ENCODE results near the gene MIEF2.
"Not testable (repeated sequence)": the region's sequence is repeated elsewhere in the genome, so short reads cannot be mapped to it uniquely, and the experiment has no call there.

MIEF2 gene

DNA sequence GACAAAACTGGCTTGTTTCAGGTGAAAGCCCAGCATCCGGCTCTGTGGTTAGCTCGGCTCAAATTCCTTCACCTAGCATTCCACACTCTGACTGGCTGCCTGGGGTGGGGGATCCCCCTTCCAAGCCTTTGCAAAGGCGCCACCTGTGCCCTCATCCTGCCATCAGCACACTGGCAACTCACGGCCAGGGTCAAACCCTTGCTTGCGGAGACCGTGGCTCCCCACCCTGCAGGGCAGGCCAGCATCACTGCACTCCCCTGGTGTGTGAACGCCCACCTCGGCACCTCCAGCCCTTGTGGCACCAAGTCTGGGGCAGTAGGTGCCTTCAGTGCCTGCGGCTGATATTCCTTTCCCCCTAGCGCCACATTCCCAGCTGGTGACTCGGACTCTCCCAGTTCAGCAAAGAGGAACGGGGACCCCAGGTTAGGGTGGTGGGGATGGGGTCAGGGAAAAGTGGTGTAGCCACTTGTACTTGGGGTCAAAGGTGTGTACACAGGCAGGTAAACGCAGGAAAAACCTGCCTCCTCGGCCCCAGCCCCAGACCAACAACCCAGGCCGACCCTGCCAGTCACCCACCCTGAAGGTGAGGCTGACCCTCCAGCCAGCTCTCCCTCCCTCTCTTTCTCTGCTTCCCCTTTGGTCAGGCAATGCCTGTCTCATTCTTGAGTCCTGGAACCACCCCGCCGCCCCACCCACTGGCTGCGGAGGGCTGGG is 3.0 kb upstream of the MIEF2 start:
- DNase-seq: no peak

DNA sequence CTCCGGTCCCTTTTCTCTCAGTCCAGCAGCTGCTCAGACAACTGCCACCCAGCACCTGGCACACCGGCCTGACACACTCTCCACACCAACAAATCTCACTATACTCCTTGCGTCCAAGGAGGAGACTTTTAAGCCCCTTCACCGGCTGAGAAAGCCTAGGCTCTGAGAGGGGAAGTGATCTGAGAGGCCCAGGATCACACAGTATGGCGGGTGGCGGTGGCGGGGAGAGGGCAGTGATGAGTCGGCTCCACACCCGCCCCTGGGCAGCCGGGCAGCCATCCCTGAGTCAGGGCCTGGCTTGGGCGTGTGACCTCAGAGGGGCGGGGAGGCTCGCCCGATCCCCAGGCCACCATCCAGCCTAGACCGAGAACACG is 2.5 kb upstream of the MIEF2 start:
- peak; percentile 67 for DNase-seq

DNA sequence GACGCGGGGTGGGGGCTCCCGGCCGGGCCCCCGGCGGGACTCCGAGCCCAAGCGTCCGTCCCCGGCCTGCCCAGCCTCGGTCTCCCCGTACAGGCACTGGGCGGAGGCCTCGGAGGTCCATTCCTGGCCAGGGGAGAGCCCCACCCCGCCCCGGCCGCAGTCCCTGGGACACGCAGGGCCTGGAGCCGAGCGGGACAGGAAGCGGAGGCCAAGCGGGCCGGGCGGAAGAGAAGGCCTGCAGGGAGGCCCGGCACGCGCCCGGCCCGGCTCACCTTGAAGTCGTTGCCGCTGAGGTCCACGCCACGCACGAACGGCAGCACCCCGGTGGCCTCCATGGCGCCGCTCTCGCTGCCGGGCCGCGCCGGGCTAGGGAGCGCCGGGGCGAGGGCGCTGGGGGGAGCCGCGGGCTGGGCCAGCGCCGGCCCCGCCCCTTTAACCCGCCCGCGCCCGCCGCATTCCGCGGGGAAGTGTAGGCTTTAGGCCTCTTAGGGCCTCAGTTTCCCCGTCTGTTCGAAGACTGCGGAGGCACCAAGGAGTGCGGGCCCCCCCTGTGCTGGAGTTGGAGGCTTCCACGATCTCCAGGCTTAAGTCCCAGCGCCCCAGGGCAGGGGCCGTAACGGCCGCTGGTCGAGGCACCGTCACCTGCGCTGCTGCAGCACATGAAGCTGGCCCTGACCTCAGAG is 2.0 kb upstream of the MIEF2 start, which contains the start of gene FLII:
Gene FLII (minus strand): TSS at position 383 of the 683 bp plus-strand sequence. CDS start 48 bp downstream, at position 335.
- DNase-seq: peak; percentile 25

DNA sequence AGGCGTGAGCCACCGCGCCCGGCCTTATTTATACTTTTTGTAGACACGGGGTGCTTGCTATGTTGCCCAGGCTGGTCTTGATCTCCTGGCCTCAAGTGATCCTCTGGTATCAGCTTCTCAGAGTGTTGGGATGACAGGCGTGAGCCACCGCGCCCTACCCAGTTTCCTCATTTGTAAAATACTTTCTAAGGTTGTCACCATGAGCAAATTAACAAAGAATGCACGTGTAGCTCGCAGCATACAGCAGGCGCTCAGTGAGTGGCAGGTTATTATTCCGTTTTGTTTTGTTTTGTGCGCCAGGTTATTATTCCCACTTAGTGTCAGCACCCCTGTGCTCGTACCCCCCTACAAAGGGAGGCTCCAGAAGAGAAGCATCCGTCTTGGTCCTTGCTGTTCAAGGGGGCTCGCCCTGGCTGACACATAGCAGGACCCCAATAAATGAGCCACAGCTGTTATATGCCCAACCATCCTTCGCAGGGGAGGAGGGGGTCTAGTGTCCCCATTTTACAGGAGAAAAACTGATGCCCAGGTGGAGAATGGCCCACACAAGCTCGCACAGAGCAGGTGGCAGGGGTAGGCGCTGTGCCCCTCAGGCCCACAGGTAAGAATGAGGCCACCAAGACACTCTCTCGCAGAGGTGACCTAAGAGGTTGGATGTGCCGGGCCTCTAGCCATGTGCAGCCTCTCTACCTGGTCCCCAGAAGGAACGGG is 686 bp upstream of the MIEF2 start:
- no peak for DNase-seq

DNA sequence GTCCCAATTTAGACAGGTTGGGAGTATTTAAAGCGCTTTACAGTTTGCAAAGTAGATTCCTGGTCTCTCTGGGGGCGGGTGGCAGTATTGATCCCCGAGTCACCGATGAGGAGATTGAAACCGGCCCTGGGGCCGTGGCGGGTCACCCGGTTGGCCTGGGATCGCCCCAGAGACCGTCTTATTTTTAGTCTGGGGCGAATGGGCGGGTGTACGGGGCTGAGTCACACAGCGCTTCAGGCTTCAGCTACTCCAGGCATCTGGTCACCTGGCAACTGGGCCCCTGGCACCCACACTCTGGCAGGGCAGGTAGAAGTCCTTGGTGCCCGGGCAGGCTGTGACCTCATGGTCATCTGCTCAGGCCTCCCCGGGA is 669 bp downstream of the MIEF2 start:
- peak; percentile 38 for DNase-seq

DNA sequence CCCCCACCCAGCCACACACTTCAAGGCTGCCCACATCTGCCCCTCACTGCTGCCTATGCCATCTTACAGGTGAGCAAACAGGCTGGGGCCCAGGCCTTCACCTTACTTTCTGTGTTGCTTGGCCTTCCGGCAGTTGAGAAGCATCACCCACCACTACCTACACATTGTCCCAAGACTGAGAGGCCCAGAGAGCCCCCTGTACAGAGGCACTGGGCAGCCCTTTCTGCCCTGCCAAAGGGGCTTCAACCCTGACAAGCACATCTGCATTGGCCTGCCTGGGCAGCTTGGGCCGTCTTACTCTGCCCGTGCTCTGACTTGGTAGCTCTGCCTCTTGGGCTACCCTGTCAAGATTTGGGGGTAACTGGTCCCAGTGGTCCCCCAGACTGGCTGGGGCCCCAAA is 1.2 kb downstream of the MIEF2 start:
- DNase-seq: no peak

DNA sequence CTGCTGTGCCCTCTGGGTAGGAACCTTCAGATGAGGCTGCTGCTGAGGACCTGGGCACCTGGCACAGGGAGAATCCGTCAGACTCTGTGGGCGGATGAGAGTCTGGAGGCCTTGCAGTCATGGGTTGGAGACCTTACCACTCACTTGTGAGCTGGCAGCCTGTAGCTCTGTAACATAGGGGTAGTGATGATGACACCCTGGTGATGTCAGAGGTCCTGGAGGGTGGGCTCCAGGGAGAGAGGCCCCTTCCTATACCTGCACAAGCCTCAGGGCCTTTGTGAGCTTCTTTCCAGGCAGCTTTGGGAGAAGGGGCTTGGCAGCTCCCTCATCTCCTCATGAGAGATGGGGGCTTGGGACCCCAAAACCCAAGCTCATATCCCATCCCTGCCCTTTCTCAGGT is 1.6 kb downstream of the MIEF2 start:
- no peak for DNase-seq

DNA sequence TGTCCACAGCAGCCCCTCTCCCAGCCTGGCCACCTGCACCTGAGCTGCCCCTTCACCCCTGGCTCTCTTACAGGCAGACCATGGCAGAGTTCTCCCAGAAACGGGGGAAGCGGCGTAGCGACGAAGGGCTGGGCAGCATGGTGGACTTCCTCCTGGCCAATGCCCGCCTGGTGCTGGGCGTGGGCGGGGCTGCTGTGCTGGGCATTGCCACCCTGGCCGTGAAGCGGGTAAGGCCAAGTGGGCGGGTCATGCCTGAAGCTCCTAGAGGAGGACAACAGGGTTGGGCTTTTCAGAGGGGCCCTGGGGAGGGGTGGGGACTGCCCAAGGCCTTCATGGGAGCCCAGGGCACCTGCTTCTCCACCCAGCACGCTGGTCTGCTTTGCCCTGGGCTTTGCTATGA is 2.2 kb downstream of the MIEF2 start:
- DNase-seq: no peak

DNA sequence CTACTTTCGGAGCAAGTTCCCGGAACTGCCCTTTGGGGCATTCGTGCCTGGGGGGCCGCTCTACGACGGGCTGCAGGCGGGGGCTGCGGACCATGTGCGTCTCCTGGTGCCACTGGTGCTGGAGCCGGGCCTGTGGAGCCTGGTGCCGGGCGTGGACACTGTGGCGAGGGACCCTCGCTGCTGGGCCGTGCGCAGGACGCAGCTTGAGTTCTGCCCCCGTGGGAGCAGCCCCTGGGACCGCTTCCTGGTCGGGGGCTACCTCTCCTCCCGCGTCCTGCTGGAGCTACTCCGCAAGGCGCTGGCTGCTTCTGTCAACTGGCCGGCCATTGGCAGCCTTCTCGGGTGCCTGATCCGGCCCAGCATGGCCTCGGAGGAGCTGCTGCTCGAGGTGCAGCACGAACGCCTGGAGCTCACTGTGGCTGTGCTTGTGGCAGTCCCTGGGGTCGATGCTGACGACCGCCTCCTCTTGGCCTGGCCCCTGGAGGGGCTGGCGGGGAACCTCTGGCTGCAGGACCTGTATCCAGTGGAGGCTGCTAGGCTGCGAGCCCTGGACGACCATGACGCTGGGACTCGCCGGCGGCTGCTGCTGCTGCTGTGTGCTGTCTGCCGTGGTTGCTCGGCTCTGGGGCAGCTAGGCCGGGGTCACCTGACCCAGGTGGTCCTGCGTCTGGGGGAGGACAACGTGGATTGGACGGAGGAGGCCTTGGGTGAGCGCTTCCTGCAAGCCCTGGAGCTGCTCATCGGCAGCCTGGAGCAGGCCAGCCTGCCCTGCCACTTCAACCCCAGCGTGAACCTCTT is 3.6 kb downstream of the MIEF2 start:
- DNase-seq: no peak

DNA sequence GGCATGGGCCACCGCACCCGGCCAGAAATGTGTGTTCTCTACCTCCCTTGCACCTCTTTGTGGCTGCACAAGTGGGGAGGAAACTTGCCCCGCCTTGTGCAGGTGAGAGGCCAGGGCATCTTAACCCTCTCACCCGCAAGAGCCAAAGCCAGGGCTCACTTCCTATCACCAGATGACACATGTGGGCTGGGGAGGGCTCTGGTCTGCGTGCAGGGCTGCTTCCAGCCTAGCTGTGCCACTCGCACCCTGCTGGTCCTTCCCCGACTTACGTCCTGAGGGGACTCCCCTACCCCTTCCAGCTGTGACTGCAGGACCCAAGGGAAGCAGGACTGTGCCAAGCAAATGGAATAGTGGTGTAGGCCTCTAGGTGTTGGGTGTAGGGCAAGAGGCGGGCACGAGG is 6.9 kb downstream of the MIEF2 start:
- no peak for DNase-seq

DNA sequence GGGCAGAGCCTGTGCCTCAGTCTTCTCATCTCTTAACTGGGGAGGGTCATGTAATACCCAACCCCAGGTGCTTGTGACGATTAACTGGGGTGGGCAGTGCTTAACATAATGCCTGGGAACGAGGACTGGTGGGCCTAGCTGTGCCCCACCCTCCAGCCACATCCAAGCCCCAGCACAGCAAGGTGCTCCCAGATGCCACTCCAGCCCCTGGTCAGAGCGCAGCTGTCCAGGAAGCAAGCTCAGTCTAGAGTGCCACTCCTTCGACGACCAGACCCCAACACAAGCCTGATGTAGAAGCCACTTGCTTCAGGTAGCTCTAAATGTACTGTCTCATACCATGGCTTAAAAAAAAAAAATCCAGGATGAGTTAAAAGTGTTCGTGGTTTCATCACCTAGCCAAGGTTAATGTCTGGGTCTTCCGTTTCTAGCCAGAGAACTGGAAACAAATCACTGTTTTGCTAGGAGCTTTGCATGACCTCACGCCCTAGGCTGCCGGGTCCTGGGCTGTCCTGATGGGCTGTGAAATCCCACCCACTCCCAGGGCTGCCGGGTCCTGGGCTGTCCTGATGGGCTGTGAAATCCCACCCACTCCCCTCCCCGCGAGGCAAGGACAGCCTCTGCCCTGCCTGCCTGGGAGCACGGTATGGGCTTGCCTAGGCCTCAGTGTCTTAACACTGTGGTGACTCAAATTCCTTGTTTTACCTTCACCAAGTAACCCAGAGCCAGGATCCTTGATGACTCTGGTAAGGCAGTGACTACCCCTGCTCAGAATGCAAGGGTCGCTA is 7.7 kb downstream of the MIEF2 start:
- DNase-seq: no peak

DNA sequence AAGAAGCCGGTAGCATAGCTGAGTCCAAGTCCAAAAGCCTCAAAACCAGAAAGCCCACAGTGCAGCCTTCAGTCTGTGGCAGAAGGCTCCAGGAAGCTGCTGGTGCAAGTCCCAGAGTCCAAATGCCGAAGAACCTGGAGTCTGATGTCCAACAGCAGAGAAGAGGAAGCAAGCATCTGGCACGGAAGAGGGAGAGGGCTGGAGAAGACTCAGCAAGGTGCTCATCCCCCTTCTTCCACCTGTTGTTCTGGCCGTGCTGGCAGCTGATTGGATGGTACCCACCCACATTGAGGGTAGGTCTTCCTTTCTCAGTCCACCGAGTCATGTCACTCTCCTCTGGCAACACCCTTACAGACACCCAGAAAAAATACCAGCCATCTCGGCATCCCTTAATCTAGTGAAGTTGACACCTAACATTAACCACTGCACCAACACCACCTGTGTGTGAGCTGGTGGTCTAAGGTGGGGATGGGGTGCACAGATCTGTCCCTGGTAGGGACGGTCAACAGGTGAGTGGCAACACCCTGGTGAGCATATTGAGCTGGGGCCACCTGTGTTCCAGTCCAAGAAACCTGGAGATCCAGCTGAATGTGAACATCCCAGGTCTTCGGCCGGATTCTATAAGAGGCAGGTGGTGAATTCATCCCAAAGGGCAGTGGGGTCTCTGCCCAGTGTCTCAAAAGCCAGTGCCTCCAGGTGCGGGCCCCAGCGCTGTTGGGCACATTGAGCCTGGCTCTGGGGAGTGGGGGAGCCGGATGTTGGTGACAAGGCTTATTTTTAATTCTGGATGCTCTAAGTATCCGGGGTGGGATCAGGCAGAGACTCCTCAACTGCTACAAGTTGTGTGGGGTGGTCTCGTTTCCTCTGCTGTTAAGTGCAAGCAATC is 9.8 kb downstream of the MIEF2 start:
- DNase-seq: no peak

DNA sequence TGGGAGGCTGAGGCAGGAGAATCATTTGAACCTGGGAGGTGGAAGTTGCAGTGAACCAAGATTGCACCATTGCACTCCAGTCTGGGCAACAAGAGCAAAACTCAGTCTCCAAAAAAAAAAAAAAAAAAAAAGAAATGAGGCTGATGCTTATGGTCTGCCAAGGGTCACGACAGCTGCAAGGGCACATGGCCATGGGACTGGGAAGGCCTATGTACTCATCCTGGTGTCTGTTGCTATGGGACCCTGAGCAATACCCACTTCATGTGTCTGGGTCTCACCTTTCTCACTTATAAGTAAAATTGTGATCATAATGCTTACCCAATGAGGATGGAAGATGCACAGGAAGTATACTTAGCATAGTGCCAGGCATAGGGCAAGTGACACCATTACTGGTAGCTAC is 16.6 kb downstream of the MIEF2 start:
- no peak for DNase-seq

DNA sequence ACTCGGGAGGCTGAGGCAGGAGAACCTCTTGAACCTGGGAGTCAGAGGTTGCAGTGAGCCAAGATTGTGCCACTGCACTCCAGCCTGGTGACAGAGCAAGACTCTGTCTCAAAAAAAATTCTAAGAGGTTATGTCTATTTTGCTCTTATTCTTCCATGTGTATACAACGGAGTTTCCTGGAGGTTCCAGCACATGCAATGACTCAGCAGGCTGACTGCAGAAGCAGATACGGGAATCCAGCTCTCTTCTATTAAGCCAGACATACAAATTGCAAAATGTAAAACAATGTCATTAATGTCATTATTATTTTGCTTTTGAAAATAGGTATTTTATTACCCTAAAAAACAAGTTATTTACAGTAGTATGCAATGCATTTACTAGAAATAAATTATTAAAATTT is 18.4 kb downstream of the MIEF2 start:
- no peak for DNase-seq

DNA sequence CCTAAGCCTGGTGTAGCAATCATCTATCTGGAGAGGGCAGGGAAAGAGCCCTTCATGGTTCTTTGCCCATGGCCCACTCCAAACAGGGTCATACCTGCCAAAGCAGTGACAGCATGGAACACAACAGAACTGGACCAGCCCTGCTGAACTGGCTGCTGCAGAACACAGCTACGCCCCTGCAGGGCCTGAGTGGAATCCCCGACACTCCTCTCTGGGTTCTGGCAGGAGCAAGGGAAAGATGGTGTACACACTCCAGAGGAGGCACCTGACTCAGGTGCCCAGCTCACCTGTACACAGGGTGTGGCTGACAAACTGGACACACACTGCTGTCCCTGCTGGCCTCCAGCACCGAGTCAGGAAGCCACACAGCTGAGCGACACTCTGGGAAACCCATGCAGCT is 19.8 kb downstream of the MIEF2 start:
- DNase-seq: no peak

DNA sequence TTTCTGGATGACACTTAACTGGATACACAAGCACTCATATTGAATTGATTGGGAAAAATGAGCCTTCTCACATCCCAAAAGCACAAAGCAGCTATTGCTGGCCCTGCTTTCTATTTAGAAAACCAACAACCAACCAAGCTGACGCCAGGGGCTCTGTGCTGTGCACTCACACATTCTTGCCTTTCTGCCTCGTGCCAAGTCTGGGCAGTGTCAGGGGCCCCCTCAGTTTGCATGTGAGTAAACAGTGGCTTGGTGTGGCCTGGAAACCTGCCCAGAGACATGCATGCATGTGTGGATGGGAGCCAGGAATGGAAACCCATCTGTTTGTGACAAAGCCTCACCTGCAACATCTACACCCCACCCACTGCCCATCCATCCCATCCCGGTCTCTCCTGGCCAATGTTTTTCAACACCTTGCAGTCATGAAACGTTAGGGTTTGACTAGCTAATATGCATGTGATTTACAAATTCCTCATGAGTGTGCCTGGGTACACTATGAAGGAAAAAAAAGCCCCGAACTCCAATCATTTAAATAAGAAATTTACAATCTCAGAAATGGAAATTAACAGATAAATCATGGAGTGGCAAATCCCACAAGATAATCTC is 20.4 kb downstream of the MIEF2 start:
- no peak for DNase-seq

DNA sequence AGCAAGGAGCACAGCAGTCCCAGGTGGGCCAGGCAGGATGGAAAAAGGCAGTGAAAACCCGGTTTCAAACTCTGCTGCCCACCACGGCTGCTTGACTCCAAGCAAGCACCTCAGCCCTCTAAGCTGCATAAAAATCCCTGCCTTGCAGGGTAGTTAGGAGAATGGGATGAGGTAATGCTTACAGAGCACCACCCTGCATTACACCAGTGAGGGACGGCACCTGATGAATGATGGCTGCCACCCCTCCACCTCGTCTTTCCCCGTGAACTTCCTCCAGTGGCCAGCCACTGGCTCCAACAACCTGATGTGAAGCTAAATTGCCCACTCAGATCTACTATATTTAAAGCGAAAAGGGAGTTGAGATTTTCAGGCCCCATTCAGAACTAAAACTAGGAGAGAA is 21.3 kb downstream of the MIEF2 start:
- no peak for DNase-seq

DNA sequence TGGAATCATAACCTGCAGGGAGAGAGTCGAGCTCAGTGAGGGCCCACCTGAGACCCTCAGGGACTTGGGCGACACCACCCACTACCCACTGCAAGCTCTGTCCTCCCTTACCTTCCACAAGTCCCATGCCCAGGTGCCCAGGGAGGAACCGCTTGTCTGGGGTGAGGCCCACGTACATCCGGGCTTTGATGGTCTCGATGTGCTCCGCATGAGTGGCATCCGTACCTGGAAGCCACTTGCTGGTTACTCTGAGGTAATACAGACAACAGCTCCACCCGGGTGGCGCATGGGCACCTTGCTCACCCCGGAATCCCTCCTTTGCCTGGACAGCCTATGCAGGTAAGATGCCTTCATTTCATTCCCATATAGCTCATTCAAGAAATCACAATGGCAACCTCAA is 24.8 kb downstream of the MIEF2 start:
- no peak for DNase-seq

DNA sequence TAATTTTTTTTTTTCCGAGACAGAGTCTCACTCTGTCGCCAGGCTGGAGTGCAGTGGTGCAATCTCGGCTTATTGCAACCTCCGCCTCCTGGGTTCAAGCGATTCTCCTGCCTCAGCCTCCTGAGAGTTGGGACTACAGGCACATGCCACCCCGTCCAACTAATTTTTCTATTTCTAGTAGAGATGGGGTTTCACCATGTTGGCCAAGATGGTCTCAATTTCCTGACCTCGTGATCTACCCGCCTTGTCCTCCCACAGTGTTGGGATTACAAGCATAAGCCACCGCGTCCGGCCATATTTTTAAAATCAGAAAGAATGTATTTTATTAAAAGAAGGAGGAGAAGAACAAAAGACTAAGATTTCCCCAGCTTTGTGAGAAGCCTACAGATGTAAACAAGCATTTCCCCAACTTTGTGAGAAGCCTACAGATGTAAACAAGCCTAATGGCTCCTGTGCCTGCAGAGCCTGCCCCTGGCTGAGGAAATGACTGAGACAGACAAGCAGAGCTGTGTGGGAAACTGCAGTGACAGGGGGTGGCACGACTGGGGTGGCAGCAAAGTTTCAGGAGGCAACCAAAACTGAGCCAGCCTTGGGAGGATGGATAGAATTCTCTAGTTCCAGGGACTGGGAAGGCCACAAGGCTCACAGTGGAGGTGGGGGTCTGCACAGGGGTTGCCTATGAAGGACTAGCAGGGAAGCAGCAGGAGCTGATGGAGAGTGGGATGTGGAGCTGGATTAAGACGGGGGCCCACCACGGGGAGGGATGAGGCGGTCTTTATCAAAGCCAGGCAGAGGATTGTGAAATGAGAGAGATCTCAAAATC is 31.5 kb downstream of the MIEF2 start:
- no peak for DNase-seq

DNA sequence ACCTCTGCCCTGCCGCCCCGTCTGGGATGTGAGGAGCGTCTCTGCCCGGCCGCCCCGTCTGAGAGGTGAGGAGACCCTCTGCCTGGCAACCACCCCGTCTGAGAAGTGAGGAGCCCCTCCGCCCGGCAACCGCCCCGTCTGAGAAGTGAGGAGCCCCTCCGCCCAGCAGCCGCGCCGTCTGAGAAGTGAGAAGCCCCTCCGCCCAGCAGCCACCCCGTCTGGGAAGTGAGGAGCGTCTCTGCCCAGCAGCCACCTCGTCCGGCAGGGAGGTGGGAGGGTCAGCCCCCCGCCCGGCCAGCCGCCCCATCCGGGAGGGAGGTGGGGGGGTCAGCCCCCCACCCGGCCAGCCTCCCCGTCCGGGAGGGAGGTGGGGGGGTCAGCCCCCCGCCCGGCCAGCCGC is 37.6 kb downstream of the MIEF2 start:
- not testable (repeated sequence) for DNase-seq
